SU-DHL-6 (cell line): ENCODE data around the gene NFIX.

ENCODE experiments used
- H2AFZ ChIP-seq: fragments of 200-600 bp; sonication (generic); 2 replicates; pipeline ENCODE4 v1.6.1; 2014; ENCODE audit warnings: low read depth, mild to moderate bottlenecking, moderate library complexity, mixed read lengths, antibody characterized with exemption, low read length; ENCODE audit not compliant: severe bottlenecking
- H3F3A ChIP-seq: fragments of 200-600 bp; shearing (Covaris generic); 2 replicates; pipeline ENCODE4 v1.6.0; 2016; ENCODE audit warnings: antibody characterized with exemption, mild to moderate bottlenecking; ENCODE audit not compliant: insufficient read depth
- H3K27ac ChIP-seq: fragments of 200-600 bp; sonication (generic); 2 replicates; pipeline ENCODE4 v1.5.1; 2016; ENCODE audit warnings: low read depth, mild to moderate bottlenecking, low read length, moderate library complexity, mixed read lengths
- H3K27me3 ChIP-seq: fragments of 200-600 bp; sonication (generic), shearing (Covaris generic); 2 replicates; pipeline ENCODE4 v1.6.0; 2014; ENCODE audit warnings: mild to moderate bottlenecking, low read length
- H3K36me3 ChIP-seq: fragments of 200-600 bp; sonication (generic); 2 replicates; pipeline ENCODE4 v1.6.1; 2014; ENCODE audit warnings: mild to moderate bottlenecking, low read length, mixed read lengths
- H3K4me2 ChIP-seq: fragments of 300-600, 200-600 bp; shearing (Covaris generic), sonication (generic); 2 replicates; pipeline ENCODE4 v1.6.0; 2014; ENCODE audit warnings: low read length, low read depth, mild to moderate bottlenecking; ENCODE audit not compliant: poor library complexity, severe bottlenecking
- H3K4me3 ChIP-seq: fragments of 200-600 bp; sonication (generic); 2 replicates; pipeline ENCODE4 v1.5.1; 2014; ENCODE audit warnings: antibody characterized with exemption, low read length, mild to moderate bottlenecking, mixed read lengths; ENCODE audit not compliant: insufficient read depth, poor library complexity, severe bottlenecking
- H3K79me2 ChIP-seq: fragments of 200-600 bp; sonication (generic); 2 replicates; pipeline ENCODE4 v1.6.1; 2014; ENCODE audit warnings: mild to moderate bottlenecking, low read length, moderate library complexity; ENCODE audit not compliant: insufficient read depth
- H3K9ac ChIP-seq: fragments of 200-600 bp; sonication (generic); 2 replicates; pipeline ENCODE4 v1.7.0; 2014; ENCODE audit warnings: mild to moderate bottlenecking, low read length
- H3K9me2 ChIP-seq: fragments of 200-600 bp; sonication (generic); replicated peaks from 2 replicates; pipeline ENCODE4 v1.6.1; 2014; ENCODE audit warnings: low read length; ENCODE audit not compliant: insufficient read depth
- H3K9me3 ChIP-seq: fragments of 200-600 bp; sonication (generic); 2 replicates; pipeline ENCODE4 v1.6.1; 2014; ENCODE audit warnings: low read length, mixed read lengths; ENCODE audit not compliant: insufficient read depth
- H4K20me1 ChIP-seq: fragments of 200-600 bp; sonication (generic); 2 replicates; pipeline ENCODE4 v1.6.1; 2014; ENCODE audit warnings: low read depth, mild to moderate bottlenecking, antibody characterized with exemption, low read length, moderate library complexity, mixed read lengths
- CTCF ChIP-seq: fragments of 200-600 bp; sonication (generic); IDR thresholded peaks from one replicate; pipeline ENCODE4 v1.5.1; 2017; ENCODE audit warnings: antibody characterized with exemption, mild to moderate bottlenecking, low read length, moderate library complexity; ENCODE audit not compliant: insufficient read depth, poor library complexity, severe bottlenecking
- EZH2phosphoT487 ChIP-seq: fragments of 200-600 bp; sonication (generic), shearing (Covaris generic); conservative IDR thresholded peaks from 2 replicates; pipeline ENCODE4 v1.6.1; 2018; ENCODE audit warnings: mild to moderate bottlenecking, antibody characterized with exemption, low read length, moderate library complexity, mixed read lengths

Gene NFIX

DNA sequence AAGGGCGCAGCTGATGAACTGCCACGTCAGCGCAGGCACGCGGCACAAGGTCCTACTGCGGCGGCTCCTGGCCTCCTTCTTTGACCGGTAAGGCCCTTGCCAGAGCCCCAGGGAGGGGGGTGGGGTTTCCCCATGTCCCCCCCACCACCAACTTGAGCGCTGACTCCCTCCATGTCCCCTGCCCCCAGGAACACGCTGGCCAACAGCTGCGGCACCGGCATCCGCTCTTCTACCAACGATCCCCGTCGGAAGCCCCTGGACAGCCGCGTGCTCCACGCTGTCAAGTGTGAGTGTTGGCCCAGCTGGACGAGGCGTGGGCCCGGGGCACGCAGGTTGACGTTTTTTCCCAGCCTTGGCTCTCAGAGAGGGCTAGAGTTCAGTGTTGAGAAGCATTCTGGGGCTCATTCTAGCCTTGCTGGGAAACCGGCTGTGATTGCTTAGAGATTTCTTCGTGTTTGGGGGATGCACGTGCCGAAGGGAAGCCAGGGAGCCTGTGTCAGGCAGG, 142.1 kb downstream of the NFIX start:
- H3K4me2 ChIP-seq, result no peak overlapping the region
- no peaks in the 10 kb centered on the region for H3K9me2 ChIP-seq
- H4K20me1 ChIP-seq, result peaks cover 5% of the 10 kb centered on the region; the same call in 1 of the 2 replicates
- no peak overlapping the region for H2AFZ ChIP-seq
- H3K27ac ChIP-seq, result no peak overlapping the region
- H3K79me2 ChIP-seq, result peaks cover 7% of the 10 kb centered on the region; the same call in 1 of the 2 replicates
- H3K9ac ChIP-seq, result no peak overlapping the region
- TF ChIP-seq CTCF, result no peak
- H3K4me3 ChIP-seq, result no peak overlapping the region
- no peaks in the 10 kb centered on the region for H3K9me3 ChIP-seq
- H3F3A ChIP-seq, result no peaks in the 10 kb centered on the region
- H3K27me3 ChIP-seq, result no peaks in the 10 kb centered on the region
- no peaks in the 10 kb centered on the region for H3K36me3 ChIP-seq

DNA sequence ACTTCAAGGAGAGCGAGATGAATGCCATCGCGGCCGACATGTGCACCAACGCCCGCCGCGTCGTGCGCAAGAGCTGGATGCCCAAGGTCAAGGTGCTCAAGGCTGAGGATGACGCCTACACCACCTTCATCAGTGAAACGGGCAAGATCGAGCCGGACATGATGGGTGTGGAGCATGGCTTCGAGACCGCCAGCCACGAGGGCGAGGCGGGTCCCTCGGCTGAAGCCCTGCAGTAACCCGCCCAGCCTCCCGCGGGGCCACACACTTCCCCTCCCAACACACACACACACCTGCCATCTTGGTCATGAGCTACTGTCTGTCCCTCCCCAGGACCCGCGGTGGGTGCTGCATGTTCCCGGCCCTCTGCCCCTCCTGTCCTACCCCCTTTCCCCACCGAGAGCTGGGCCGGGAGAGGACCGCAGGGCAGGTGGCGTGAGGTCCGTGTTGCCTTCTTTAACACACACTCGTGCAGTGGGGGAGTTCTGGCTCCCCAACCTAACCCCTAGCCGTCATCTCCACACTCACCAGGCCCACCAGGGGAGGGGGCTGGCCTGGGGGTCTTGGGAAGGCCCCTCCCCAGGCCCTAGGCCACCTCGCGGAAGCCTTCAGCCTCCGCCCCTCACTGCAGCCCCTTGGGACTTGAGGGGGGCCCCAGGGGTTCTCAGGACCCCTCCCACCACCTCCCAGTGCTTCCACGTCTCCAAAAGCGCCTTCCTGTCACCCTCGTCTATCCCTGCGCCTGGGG, 143.1 kb downstream of the NFIX start:
- Histone ChIP-seq H3K36me3 (no peaks in the 10 kb centered on the region), H4K20me1 (peaks cover 4% of the 10 kb centered on the region; the same call in 1 of the 2 replicates), H3K27ac (no peak overlapping the region), H3K9me3 (no peaks in the 10 kb centered on the region), H3K9ac (no peak overlapping the region), H2AFZ (no peak overlapping the region), H3K9me2 (no peaks in the 10 kb centered on the region), H3K27me3 (no peaks in the 10 kb centered on the region), H3F3A (no peaks in the 10 kb centered on the region), H3K4me2 (no peak overlapping the region), H3K79me2 (no peaks in the 10 kb centered on the region), H3K4me3 (no peak overlapping the region)
- no peak for TF ChIP-seq EZH2phosphoT487
- TF ChIP-seq CTCF, result no peak

GRCh38 chr19:13138916-13139198, 143.6 kb downstream of the NFIX start:
- Histone ChIP-seq H3K27me3 (no peaks in the 10 kb centered on the region), H3K4me3 (no peak overlapping the region), H3F3A (no peaks in the 10 kb centered on the region), H3K36me3 (no peaks in the 10 kb centered on the region), H3K9me3 (no peaks in the 10 kb centered on the region), H2AFZ (no peak overlapping the region), H3K9ac (no peak overlapping the region), H3K4me2 (no peak overlapping the region), H4K20me1 (no peaks in the 10 kb centered on the region), H3K27ac (no peak overlapping the region), H3K79me2 (no peaks in the 10 kb centered on the region), H3K9me2 (no peaks in the 10 kb centered on the region)
- TF ChIP-seq EZH2phosphoT487, result no peak
- no peak for TF ChIP-seq CTCF
